ENCODE data around the gene NONO. TPM values are rescaled to one million over a fixed set of nuclear protein-coding genes. Genes with fewer than 3 reads are reported as not detected.
"Not testable (repeated sequence)": the region's sequence is repeated elsewhere in the genome, so short reads cannot be mapped to it uniquely, and the experiment has no call there.

Gene NONO
- polyA plus RNA-seq, 1 donor (not counting 4 experiments of a cell fraction or from before 2014, with no cell fraction given), result 352 TPM

DNA sequence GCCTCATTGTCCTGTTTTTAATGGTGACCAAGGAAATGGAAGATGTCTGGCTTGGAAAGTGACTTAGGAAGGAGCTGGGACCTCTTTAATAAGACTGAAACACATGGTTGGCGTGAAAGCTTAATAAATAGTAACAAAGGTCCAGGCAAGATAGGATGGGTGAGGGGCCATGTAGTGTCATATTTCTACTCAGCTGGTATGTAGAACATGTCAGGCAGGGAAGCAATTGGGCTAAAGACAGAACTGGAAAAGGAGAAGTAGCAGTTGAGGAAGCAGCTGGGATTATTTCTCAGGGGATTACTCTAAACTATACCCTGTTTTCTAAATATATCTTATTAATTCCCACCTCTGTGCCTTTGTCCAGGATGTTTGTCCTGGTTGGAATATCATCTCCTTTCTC lies 36.7 kb downstream of the NONO start:
- DNase-seq (ENCODE audit: low read depth, low spot score) (no peak), FAIRE-seq (no peak)
- no peak for TF ChIP-seq EZH2 (IDR thresholded peaks at IDR 0.05; ENCODE audit: low read length)
- TF ChIP-seq, protein P1, sequence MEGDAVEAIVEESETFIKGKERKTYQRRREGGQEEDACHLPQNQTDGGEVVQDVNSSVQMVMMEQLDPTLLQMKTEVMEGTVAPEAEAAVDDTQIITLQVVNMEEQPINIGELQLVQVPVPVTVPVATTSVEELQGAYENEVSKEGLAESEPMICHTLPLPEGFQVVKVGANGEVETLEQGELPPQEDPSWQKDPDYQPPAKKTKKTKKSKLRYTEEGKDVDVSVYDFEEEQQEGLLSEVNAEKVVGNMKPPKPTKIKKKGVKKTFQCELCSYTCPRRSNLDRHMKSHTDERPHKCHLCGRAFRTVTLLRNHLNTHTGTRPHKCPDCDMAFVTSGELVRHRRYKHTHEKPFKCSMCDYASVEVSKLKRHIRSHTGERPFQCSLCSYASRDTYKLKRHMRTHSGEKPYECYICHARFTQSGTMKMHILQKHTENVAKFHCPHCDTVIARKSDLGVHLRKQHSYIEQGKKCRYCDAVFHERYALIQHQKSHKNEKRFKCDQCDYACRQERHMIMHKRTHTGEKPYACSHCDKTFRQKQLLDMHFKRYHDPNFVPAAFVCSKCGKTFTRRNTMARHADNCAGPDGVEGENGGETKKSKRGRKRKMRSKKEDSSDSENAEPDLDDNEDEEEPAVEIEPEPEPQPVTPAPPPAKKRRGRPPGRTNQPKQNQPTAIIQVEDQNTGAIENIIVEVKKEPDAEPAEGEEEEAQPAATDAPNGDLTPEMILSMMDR (optimal IDR thresholded peaks at IDR 0.05 in 1 of 3, IDR thresholded peaks at IDR 0.05 in 1 of 3, conservative IDR thresholded peaks at IDR 0.05 in 1 of 3; ENCODE audit: extremely low read depth in 1 of 3, insufficient read depth in 2 of 3, low read length in 3 of 3), result no peak
- H3K27ac ChIP-seq (ENCODE audit: control insufficient read depth, insufficient read depth, low read length), result no peak overlapping the region
- H2AFZ ChIP-seq (ENCODE audit: control insufficient read depth, low read length), result no peak overlapping the region
- dilution Hi-C loops (cut with MboI; ENCODE audit: extremely low pct_ligation_motif_present, low sequenced_read_pairs), result no loop called here
- no peaks in the 10 kb centered on the region for H3K27me3 ChIP-seq (ENCODE audit: control insufficient read depth, extremely low read depth, insufficient read depth, low read length)
- H3K9me1 ChIP-seq (ENCODE audit: control insufficient read depth, extremely low read depth, insufficient read depth, low read length), result no peaks in the 10 kb centered on the region
- H3K4me3 ChIP-seq (ENCODE audit: control insufficient read depth in 2 of 3, extremely low read depth in 1 of 3, insufficient read depth in 2 of 3, low read depth in 1 of 3, low read length in 3 of 3), result no peak overlapping the region
- no peaks in the 10 kb centered on the region for H4K20me1 ChIP-seq (ENCODE audit: control insufficient read depth, extremely low read depth, insufficient read depth, low read length)
- no peak overlapping the region for H3K4me2 ChIP-seq (ENCODE audit: control insufficient read depth, extremely low read depth, insufficient read depth, low read depth, low read length)
- H3K4me1 ChIP-seq (ENCODE audit: control insufficient read depth, extremely low read depth, insufficient read depth, low read length), result no peaks in the 10 kb centered on the region
- H3K9me3 ChIP-seq (ENCODE audit: control insufficient read depth, low read depth, low read length), result no peaks in the 10 kb centered on the region
- H3K9ac ChIP-seq (ENCODE audit: control insufficient read depth, extremely low read depth, insufficient read depth, low read length), result no peak overlapping the region
- H3K79me2 ChIP-seq (ENCODE audit: control insufficient read depth, insufficient read depth, low read length), result no peaks in the 10 kb centered on the region
- H3K36me3 ChIP-seq (ENCODE audit: control insufficient read depth in 2 of 2, extremely low read depth in 1 of 2, insufficient read depth in 2 of 2, low read length in 2 of 2), result no peaks in the 10 kb centered on the region

DNA sequence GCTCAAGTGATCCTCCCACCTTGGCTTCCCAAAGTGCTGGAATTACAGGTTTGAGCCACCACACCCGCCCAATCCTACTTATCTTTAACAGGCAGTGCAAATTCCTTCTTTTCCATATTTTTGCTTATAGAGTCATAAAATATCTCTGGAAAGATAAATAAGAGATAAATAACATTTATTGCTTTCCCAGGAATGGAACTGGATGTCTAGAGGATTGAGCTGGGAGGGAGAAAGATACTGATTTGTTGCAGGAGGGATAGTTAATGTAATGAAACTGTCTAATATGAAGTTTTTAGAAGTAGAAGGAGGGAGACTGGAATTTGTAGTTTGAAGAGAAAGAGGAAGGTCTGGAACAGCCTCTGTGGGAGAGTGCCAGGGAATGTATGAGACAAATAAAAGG lies 38.3 kb downstream of the NONO start:
- Histone ChIP-seq H2AFZ (ENCODE audit: control insufficient read depth, low read length) (no peak overlapping the region), H3K27ac (ENCODE audit: control insufficient read depth, insufficient read depth, low read length) (no peak overlapping the region), H3K9me3 (ENCODE audit: control insufficient read depth, low read depth, low read length) (peaks cover under 1% of the 10 kb centered on the region), H4K20me1 (ENCODE audit: control insufficient read depth, extremely low read depth, insufficient read depth, low read length) (no peaks in the 10 kb centered on the region), H3K4me1 (ENCODE audit: control insufficient read depth, extremely low read depth, insufficient read depth, low read length) (no peaks in the 10 kb centered on the region), H3K9me1 (ENCODE audit: control insufficient read depth, extremely low read depth, insufficient read depth, low read length) (no peaks in the 10 kb centered on the region), H3K4me3 (ENCODE audit: control insufficient read depth in 2 of 3, extremely low read depth in 1 of 3, insufficient read depth in 2 of 3, low read depth in 1 of 3, low read length in 3 of 3) (no peak overlapping the region), H3K4me2 (ENCODE audit: control insufficient read depth, extremely low read depth, insufficient read depth, low read depth, low read length) (no peak overlapping the region), H3K79me2 (ENCODE audit: control insufficient read depth, insufficient read depth, low read length) (no peaks in the 10 kb centered on the region), H3K27me3 (ENCODE audit: control insufficient read depth, extremely low read depth, insufficient read depth, low read length) (no peaks in the 10 kb centered on the region), H3K9ac (ENCODE audit: control insufficient read depth, extremely low read depth, insufficient read depth, low read length) (no peak overlapping the region), H3K36me3 (ENCODE audit: control insufficient read depth in 2 of 2, extremely low read depth in 1 of 2, insufficient read depth in 2 of 2, low read length in 2 of 2) (no peaks in the 10 kb centered on the region)
- FAIRE-seq, result no peak
- TF ChIP-seq, protein P1 (optimal IDR thresholded peaks at IDR 0.05 in 1 of 3, IDR thresholded peaks at IDR 0.05 in 1 of 3, conservative IDR thresholded peaks at IDR 0.05 in 1 of 3; ENCODE audit: extremely low read depth in 1 of 3, insufficient read depth in 2 of 3, low read length in 3 of 3), result no peak
- TF ChIP-seq EZH2 (IDR thresholded peaks at IDR 0.05; ENCODE audit: low read length), result no peak
- DNase-seq (ENCODE audit: low read depth, low spot score), result no peak
- dilution Hi-C loops (cut with MboI; ENCODE audit: extremely low pct_ligation_motif_present, low sequenced_read_pairs), result no loop called here

GRCh38 chrX:71324452-71324851 lies 41.0 kb downstream of the NONO start:
- H3K9me1 ChIP-seq (ENCODE audit: control insufficient read depth, extremely low read depth, insufficient read depth, low read length); H3K9ac ChIP-seq (ENCODE audit: control insufficient read depth, extremely low read depth, insufficient read depth, low read length); H3K36me3 ChIP-seq (ENCODE audit: control insufficient read depth in 2 of 2, extremely low read depth in 1 of 2, insufficient read depth in 2 of 2, low read length in 2 of 2); H2AFZ ChIP-seq (ENCODE audit: control insufficient read depth, low read length); H3K4me2 ChIP-seq (ENCODE audit: control insufficient read depth, extremely low read depth, insufficient read depth, low read depth, low read length); DNase-seq (ENCODE audit: low read depth, low spot score); H4K20me1 ChIP-seq (ENCODE audit: control insufficient read depth, extremely low read depth, insufficient read depth, low read length); H3K4me1 ChIP-seq (ENCODE audit: control insufficient read depth, extremely low read depth, insufficient read depth, low read length); H3K27ac ChIP-seq (ENCODE audit: control insufficient read depth, insufficient read depth, low read length); H3K27me3 ChIP-seq (ENCODE audit: control insufficient read depth, extremely low read depth, insufficient read depth, low read length); dilution Hi-C loops (cut with MboI; ENCODE audit: extremely low pct_ligation_motif_present, low sequenced_read_pairs); FAIRE-seq; H3K9me3 ChIP-seq (ENCODE audit: control insufficient read depth, low read depth, low read length); H3K4me3 ChIP-seq (ENCODE audit: control insufficient read depth in 2 of 3, extremely low read depth in 1 of 3, insufficient read depth in 2 of 3, low read depth in 1 of 3, low read length in 3 of 3); H3K79me2 ChIP-seq (ENCODE audit: control insufficient read depth, insufficient read depth, low read length): not testable (repeated sequence)

Measured in keratinocyte (primary cell).